ENCODE results near the gene FBXO3. TPM values are rescaled to one million over a fixed set of nuclear protein-coding genes. Genes with fewer than 3 reads are reported as not detected.
A peak's percentile ranks its signal among the peaks of the same experiment; 100 is the strongest.

Gene FBXO3
- total RNA-seq, 2 experiments from 2014 or later, result 16.5 to 17.7 TPM

- H3K4me3 Mint-ChIP-seq, result no peak overlapping the region
- POLR2A ChIA-PET, result no interaction called here
- H3K27ac Mint-ChIP-seq, result no peak overlapping the region
- no peaks in the 10 kb centered on the region for H3K9me3 Mint-ChIP-seq
- intact Hi-C loops (cut with micrococcal nuclease), result no loop called here
- CTCF ChIA-PET, result no interaction called here
- peaks cover 33% of the 10 kb centered on the region for H3K36me3 Mint-ChIP-seq
- peaks cover 31% of the 10 kb centered on the region for H3K4me1 Mint-ChIP-seq (ENCODE audit: low read depth)
- H3K27me3 Mint-ChIP-seq, result no peaks in the 10 kb centered on the region
- DNase-seq, result no peak
Measured at GRCh38 chr11:33769542-33769941, 4.8 kb downstream of the FBXO3 start.

GRCh38 chr11:33767624-33768023 is 6.7 kb downstream of the FBXO3 start:
- DNase-seq, result no peak
- Mint-ChIP-seq H3K27ac (no peak overlapping the region), H3K27me3 (no peaks in the 10 kb centered on the region), H3K4me3 (no peak overlapping the region), H3K9me3 (no peaks in the 10 kb centered on the region), H3K4me1 (ENCODE audit: low read depth) (peaks cover 25% of the 10 kb centered on the region), H3K36me3 (peaks cover 46% of the 10 kb centered on the region)
- CTCF ChIA-PET, result interaction anchor here (0.7 to 1.3 kb wide), 2 partner anchors 25 to 52 kb away, joined by 3 to 4 read pairs; no protein-coding TSS in a partner anchor
- intact Hi-C loops (cut with micrococcal nuclease), result no loop called here
- POLR2A ChIA-PET, result no interaction called here

GRCh38 chr11:33766085-33766484 is 8.2 kb downstream of the FBXO3 start:
- Mint-ChIP-seq H3K9me3 (no peaks in the 10 kb centered on the region), H3K36me3 (peaks cover 44% of the 10 kb centered on the region), H3K27me3 (no peaks in the 10 kb centered on the region), H3K27ac (no peak overlapping the region), H3K4me1 (ENCODE audit: low read depth) (peaks cover 15% of the 10 kb centered on the region), H3K4me3 (no peak overlapping the region)
- ChIA-PET POLR2A (no interaction called here), CTCF (interaction anchor here (0.7 to 0.9 kb wide), 3 partner anchors 42 to 221 kb away, joined by 3 read pairs; no protein-coding TSS in a partner anchor)
- DNase-seq, result no peak
- intact Hi-C loops (cut with micrococcal nuclease), result no loop called here

- Mint-ChIP-seq H3K4me3 (no peak overlapping the region), H3K27me3 (no peaks in the 10 kb centered on the region), H3K27ac (no peak overlapping the region), H3K9me3 (no peaks in the 10 kb centered on the region), H3K36me3 (peaks cover 50% of the 10 kb centered on the region), H3K4me1 (ENCODE audit: low read depth) (peaks cover 17% of the 10 kb centered on the region)
- ChIA-PET POLR2A (no interaction called here), CTCF (interaction anchor here (0.7 kb wide), 1 partner anchor 214 kb away, joined by 3 read pairs; no protein-coding TSS in a partner anchor)
- no peak for DNase-seq
- intact Hi-C loops (cut with micrococcal nuclease), result no loop called here
Measured at GRCh38 chr11:33761471-33761870, 12.8 kb downstream of the FBXO3 start.

- intact Hi-C loops (cut with micrococcal nuclease), result loop anchor here (1.0 kb wide), 1 partner anchor 17 kb away; the partner anchor contains the start of gene CD59
- peaks cover 11% of the 10 kb centered on the region for H3K4me1 Mint-ChIP-seq (ENCODE audit: low read depth)
- ChIA-PET POLR2A (interaction anchor here (1.3 to 1.7 kb wide), 3 partner anchors 11 to 31 kb away, joined by 4 to 8 read pairs (median 5); partner anchors contain the start of gene CD59), CTCF (interaction anchor here (1.1 to 4.0 kb wide), 6 partner anchors 11 to 76 kb away, joined by 3 to 23 read pairs (median 6); partner anchors contain the start of gene CD59)
- H3K27me3 Mint-ChIP-seq, result no peaks in the 10 kb centered on the region
- DNase-seq, result peak; percentile 27
- H3K27ac Mint-ChIP-seq, result peak overlapping the region; percentile 11
- H3K4me3 Mint-ChIP-seq, result no peak overlapping the region
- peaks cover 21% of the 10 kb centered on the region for H3K36me3 Mint-ChIP-seq
- H3K9me3 Mint-ChIP-seq, result no peaks in the 10 kb centered on the region
Measured at GRCh38 chr11:33753304-33753967, 20.9 kb downstream of the FBXO3 start.

GRCh38 chr11:33751878-33752277 is 22.4 kb downstream of the FBXO3 start:
- no peak overlapping the region for H3K27ac Mint-ChIP-seq
- POLR2A ChIA-PET, result no interaction called here
- peaks cover 11% of the 10 kb centered on the region for H3K4me1 Mint-ChIP-seq (ENCODE audit: low read depth)
- no peak overlapping the region for H3K4me3 Mint-ChIP-seq
- DNase-seq, result no peak
- intact Hi-C loops (cut with micrococcal nuclease), result no loop called here
- no peaks in the 10 kb centered on the region for H3K27me3 Mint-ChIP-seq
- CTCF ChIA-PET, result interaction anchor here (4.0 kb wide), 1 partner anchor 9 kb away, joined by 23 read pairs; no protein-coding TSS in a partner anchor
- peaks cover 19% of the 10 kb centered on the region for H3K36me3 Mint-ChIP-seq
- H3K9me3 Mint-ChIP-seq, result no peaks in the 10 kb centered on the region

GRCh38 chr11:33747979-33748378 is 26.3 kb downstream of the FBXO3 start:
- H3K9me3 Mint-ChIP-seq, result no peaks in the 10 kb centered on the region
- intact Hi-C loops (cut with micrococcal nuclease), result no loop called here
- POLR2A ChIA-PET, result interaction anchor here (0.6 to 0.7 kb wide), 2 partner anchors 16 to 406 kb away, joined by 3 read pairs; no protein-coding TSS in a partner anchor
- no peak for DNase-seq
- peaks cover 3% of the 10 kb centered on the region for H3K4me1 Mint-ChIP-seq (ENCODE audit: low read depth)
- peaks cover 10% of the 10 kb centered on the region for H3K36me3 Mint-ChIP-seq
- H3K27ac Mint-ChIP-seq, result no peak overlapping the region
- CTCF ChIA-PET, result no interaction called here
- H3K27me3 Mint-ChIP-seq, result no peaks in the 10 kb centered on the region
- no peak overlapping the region for H3K4me3 Mint-ChIP-seq

GRCh38 chr11:33743291-33743690 is 31.0 kb downstream of the FBXO3 start:
- POLR2A ChIA-PET, result interaction anchor here (1.5 kb wide), 1 partner anchor 30 kb away, joined by 5 read pairs; no protein-coding TSS in a partner anchor
- Mint-ChIP-seq H3K27ac (no peak overlapping the region), H3K36me3 (peaks cover 4% of the 10 kb centered on the region), H3K9me3 (no peaks in the 10 kb centered on the region), H3K4me3 (no peak overlapping the region), H3K27me3 (no peaks in the 10 kb centered on the region), H3K4me1 (ENCODE audit: low read depth) (peaks cover 5% of the 10 kb centered on the region)
- no peak for DNase-seq
- intact Hi-C loops (cut with micrococcal nuclease), result loop anchor here (2.0 kb wide), 1 partner anchor 380 kb away; no protein-coding TSS in a partner anchor
- CTCF ChIA-PET, result interaction anchor here (0.7 to 1.7 kb wide), 20 partner anchors 9 to 384 kb away, joined by 3 to 74 read pairs (median 6); partner anchors contain the start of gene C11orf91

GRCh38 chr11:33742249-33742851 is 32.0 kb downstream of the FBXO3 start:
- H3K4me1 Mint-ChIP-seq (ENCODE audit: low read depth), result peaks cover 9% of the 10 kb centered on the region
- intact Hi-C loops (cut with micrococcal nuclease), result loop anchor here (1.0 to 2.0 kb wide), 2 partner anchors 26 to 380 kb away; no protein-coding TSS in a partner anchor
- H3K36me3 Mint-ChIP-seq, result peaks cover 2% of the 10 kb centered on the region
- DNase-seq, result no peak
- H3K4me3 Mint-ChIP-seq, result no peak overlapping the region
- H3K9me3 Mint-ChIP-seq, result no peaks in the 10 kb centered on the region
- ChIA-PET POLR2A (interaction anchor here (1.0 to 1.5 kb wide), 4 partner anchors 10 to 31 kb away, joined by 3 to 5 read pairs (median 4); no protein-coding TSS in a partner anchor), CTCF (interaction anchor here (0.7 to 1.7 kb wide), 39 partner anchors 8 to 580 kb away, joined by 3 to 74 read pairs (median 4); partner anchors contain the start of gene C11orf91)
- H3K27me3 Mint-ChIP-seq, result no peaks in the 10 kb centered on the region
- H3K27ac Mint-ChIP-seq, result no peak overlapping the region

GRCh38 chr11:33741806-33742205 is 32.5 kb downstream of the FBXO3 start:
- Mint-ChIP-seq H3K9me3 (no peaks in the 10 kb centered on the region), H3K27ac (no peak overlapping the region), H3K4me1 (ENCODE audit: low read depth) (peaks cover 14% of the 10 kb centered on the region), H3K4me3 (no peak overlapping the region), H3K27me3 (no peaks in the 10 kb centered on the region), H3K36me3 (peaks cover 2% of the 10 kb centered on the region)
- DNase-seq, result no peak
- intact Hi-C loops (cut with micrococcal nuclease), result loop anchor here (1.0 to 2.0 kb wide), 2 partner anchors 26 to 379 kb away; no protein-coding TSS in a partner anchor
- CTCF ChIA-PET, result interaction anchor here (0.7 to 1.7 kb wide), 28 partner anchors 9 to 580 kb away, joined by 3 to 74 read pairs (median 5); partner anchors contain the start of gene C11orf91
- POLR2A ChIA-PET, result interaction anchor here (1.1 to 1.5 kb wide), 3 partner anchors 11 to 31 kb away, joined by 4 to 5 read pairs (median 4); no protein-coding TSS in a partner anchor

- H3K27me3 Mint-ChIP-seq, result no peaks in the 10 kb centered on the region
- CTCF ChIA-PET, result interaction anchor here (1.0 to 3.5 kb wide), 3 partner anchors 14 to 21 kb away, joined by 3 to 13 read pairs (median 7); no protein-coding TSS in a partner anchor
- H3K27ac Mint-ChIP-seq, result peak overlapping the region; percentile 9
- no peak for DNase-seq
- peaks cover 42% of the 10 kb centered on the region for H3K4me1 Mint-ChIP-seq (ENCODE audit: low read depth)
- H3K9me3 Mint-ChIP-seq, result no peaks in the 10 kb centered on the region
- POLR2A ChIA-PET, result interaction anchor here (0.7 to 2.4 kb wide), 4 partner anchors 15 to 513 kb away, joined by 3 to 13 read pairs (median 3); no protein-coding TSS in a partner anchor
- H3K36me3 Mint-ChIP-seq, result peaks cover 7% of the 10 kb centered on the region
- intact Hi-C loops (cut with micrococcal nuclease), result loop anchor here (5.0 to 10.0 kb wide), 4 partner anchors 155 to 573 kb away; partner anchors contain the start of genes CSTF3, HIPK3 and LMO2
- no peak overlapping the region for H3K4me3 Mint-ChIP-seq
Measured at GRCh38 chr11:33737362-33737821, 36.9 kb downstream of the FBXO3 start.
